Astrocyte of the hippocampus (primary cell): ENCODE results near the gene HOXA5.

Experiments
- DNase-seq: peaks from one replicate; pipeline ENCODE4 v3.0.0; 2011; ENCODE audit warnings: low read depth, low spot score

HOXA5 gene

GRCh38 chr7:27143023-27143949 lies at the start of gene HOXA5:
Gene HOXA5 (minus strand): TSS chr7:27143681. CDS start chr7:27143607, 74 bp downstream.
- DNase-seq = peak; percentile 36

GRCh38 chr7:27192546-27193334 lies 49.3 kb upstream of the HOXA5 start:
- DNase-seq = no peak

- DNase-seq = no peak
These were observed 48.5 kb upstream of the HOXA5 start for GRCh38 chr7:27191833-27192545.

GRCh38 chr7:27191161-27191731 lies 47.8 kb upstream of the HOXA5 start:
- no peak for DNase-seq

GRCh38 chr7:27189997-27190748 lies 46.7 kb upstream of the HOXA5 start:
- DNase-seq = no peak

- no peak for DNase-seq
These were observed 46.0 kb upstream of the HOXA5 start for GRCh38 chr7:27189295-27189996.

GRCh38 chr7:27188386-27189294 lies 45.2 kb upstream of the HOXA5 start:
- no peak for DNase-seq

- no peak for DNase-seq
These were observed 44.2 kb upstream of the HOXA5 start for GRCh38 chr7:27187475-27188385.

GRCh38 chr7:27186668-27187474 lies 43.4 kb upstream of the HOXA5 start:
- no peak for DNase-seq

- no peak for DNase-seq
These were observed 42.6 kb upstream of the HOXA5 start for GRCh38 chr7:27185854-27186667.

- no peak for DNase-seq
These were observed 41.8 kb upstream of the HOXA5 start, which contains the start of gene HOXA11 for GRCh38 chr7:27185013-27185853. Gene HOXA11 (minus strand): TSS chr7:27185232. CDS start chr7:27185144, 88 bp downstream.

GRCh38 chr7:27184337-27185012 lies 41.0 kb upstream of the HOXA5 start:
- peak; percentile 45 for DNase-seq

- no peak for DNase-seq
These were observed 40.3 kb upstream of the HOXA5 start for GRCh38 chr7:27183682-27184336.
